GM18907 (cell line): ENCODE results near the gene ZNF155.
A peak's percentile ranks its signal among the peaks of the same experiment; 100 is the strongest.
"Not testable (repeated sequence)": the region's sequence is repeated elsewhere in the genome, so short reads cannot be mapped to it uniquely, and the experiment has no call there.

Experiments used
- ATAC-seq: cut with Tn5 transposase; IDR thresholded peaks from one replicate; pipeline ENCODE4 v1.9.1; 2021; ENCODE audit warnings: mild to moderate bottlenecking, moderate library complexity; ENCODE audit not compliant: unreplicated experiment

Gene ZNF155

DNA sequence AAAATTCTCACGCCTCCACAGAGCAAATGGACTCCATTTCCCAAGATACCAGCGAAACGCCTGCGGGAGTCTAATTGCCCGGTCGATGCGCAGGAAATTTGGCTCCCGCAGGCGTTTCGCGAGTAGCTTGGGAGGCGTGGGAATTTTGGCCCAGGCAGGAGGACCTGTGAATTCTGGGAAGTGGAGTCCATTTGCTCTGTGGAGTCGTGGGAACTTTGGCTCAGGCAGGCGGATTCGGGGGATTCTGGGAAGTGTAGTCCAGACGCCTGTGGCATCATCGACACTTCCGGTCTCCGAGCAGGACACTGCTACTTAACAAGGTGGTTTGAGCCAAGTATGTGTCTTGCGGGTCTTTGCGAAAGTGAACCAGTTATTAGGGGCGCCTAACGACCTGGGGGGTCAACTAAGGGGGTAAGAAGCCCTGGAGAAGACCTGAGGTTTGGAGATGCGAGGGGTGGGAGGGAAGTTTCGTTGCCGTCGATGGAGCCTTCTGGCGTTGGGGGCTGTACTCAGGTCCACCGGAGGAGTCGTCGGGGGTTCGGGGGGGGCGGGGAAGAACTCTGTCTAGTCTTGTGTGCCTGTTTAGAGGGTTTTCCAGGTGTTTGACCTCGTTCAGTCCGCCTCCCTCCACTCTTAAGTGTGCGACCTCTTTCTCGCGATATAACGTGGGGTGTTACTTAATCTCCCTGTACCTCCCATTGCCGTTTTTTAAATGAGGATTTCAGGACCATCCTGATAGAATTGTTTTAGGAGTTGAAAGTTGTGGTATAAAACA, at the start of gene ZNF155:
ZNF155 (plus strand) TSS at position 277 of the 775 bp plus-strand sequence. CDS start 4,356 bp downstream, outside the sequence.
- peak; percentile 87 for ATAC-seq

DNA sequence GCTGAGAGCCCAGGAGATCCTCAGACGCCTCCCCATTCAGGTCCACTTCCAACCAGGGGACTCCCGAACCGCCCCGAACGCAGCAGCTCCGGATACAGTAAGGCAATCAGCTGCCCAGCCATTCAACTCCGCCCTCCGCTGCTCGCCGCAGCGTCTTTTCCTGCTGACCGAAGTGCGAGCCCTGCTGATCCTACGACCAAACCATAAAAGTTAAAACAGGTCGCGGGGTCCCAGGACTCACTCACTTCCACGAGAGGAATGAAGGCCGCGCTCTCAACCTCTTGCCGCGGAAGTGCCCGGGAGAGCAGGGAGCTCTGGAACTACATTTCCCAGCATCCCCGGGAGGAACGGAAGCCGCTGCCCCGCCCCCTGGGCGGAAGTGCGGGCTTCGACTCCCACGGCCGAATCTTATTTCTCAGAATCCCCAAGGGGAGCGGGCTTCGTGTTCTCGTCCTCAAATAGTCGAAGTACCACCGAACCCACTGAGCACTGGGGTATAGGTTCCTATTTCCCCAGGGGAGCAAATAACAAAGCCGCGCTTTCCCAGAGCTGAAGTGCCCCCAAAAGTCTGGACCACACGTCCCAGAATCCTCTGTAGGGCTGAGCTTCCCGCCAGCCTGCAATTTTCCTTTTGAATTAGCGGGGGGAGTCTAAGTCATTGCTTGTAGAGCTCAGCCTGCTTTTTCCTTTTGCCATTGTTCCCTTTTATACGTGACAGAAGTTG, 48.8 kb upstream of the ZNF155 start, which contains the start of gene ZNF45:
ZNF45 (minus strand) TSS at position 298 of the 724 bp plus-strand sequence. CDS start 13,097 bp downstream, outside the sequence.
- peak; percentile 95 for ATAC-seq

DNA sequence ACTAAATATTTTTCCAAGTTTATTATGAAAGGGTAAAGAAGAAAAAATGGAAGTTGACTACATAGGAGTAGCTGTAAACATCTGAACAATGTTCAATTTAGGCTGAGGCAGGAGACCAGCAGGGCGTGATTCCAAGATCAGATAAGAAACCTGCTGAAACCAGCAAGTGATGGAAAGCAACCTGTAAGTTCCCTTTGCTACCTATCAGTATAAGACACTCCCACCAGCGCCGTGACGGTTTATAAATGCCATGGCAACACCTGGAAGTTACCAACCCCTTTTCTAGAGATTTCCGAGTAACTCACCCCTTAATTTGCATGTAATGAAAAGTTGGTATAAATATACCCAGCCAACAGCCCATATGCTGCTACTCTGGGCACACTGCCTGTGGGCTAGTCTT, 47.8 kb upstream of the ZNF155 start:
- ATAC-seq: no peak

DNA sequence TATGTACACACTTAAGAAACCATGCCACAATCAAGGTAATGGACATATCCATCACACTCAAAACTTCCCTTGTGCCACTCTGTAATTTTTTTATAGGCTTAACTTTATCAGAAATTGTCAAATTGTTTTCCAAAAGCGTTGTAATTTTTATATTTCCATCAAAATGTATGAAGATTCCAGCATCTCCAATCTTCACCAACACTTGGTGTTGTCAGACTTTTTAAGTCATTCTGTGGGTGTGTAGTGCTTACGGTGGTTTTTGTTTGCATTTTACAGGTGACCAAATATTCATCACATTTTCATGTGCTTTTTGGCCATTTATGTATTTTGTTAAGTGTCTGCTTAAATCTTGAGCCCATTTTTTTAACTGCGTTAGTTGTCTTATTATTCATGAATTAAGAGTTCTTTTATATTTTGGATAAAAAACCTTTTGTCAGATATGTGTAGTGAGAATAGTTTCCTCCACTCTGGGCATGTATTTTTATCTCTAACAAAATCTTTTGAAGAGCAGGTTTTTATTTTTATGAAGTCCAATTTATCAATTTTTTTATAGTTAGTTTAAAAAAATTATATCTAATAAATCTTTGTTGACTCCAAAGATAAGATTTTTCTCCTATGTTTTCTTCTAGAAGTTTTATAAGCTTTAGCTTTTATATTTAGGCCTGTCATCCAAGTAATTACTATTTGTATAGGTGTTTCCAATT, 44.3 kb upstream of the ZNF155 start:
- no peak for ATAC-seq

DNA sequence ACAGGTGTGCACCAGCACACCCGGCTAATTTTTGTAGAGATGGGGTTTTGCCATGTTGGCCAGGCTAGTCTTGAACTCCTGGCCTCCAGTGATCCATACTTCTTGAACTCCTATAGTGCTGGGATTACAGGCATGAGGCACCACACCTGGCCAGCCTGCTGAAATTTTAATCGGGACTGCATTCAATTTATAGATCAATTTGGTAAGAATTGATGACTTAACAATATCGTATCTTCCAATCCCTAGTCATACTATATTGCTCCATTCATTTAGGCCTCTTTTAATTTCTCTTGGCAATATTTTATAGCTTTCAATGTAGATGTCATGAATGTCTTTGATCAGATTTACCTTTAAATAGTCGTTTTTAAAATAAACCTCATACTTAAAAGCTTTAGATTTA, 43.3 kb upstream of the ZNF155 start:
- no peak for ATAC-seq

DNA sequence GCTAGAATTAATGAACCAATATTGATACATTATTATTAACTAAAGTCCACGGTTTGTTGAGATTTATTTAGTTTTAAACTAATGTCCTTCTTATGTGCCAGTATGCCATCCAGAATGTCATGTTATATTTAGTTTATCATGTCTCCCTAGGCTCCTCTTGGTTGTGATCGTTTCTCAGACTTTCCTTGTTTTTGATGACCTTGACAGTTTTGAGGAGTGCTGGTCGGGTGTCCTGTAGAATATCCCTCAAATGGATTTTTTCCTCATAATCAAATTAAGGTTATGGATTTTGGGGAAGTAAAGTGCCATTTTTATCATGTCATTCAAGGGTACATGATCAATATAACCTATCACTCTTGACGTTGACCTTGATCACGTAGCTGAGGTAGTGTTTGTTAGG, 42.8 kb upstream of the ZNF155 start:
- ATAC-seq: no peak

DNA sequence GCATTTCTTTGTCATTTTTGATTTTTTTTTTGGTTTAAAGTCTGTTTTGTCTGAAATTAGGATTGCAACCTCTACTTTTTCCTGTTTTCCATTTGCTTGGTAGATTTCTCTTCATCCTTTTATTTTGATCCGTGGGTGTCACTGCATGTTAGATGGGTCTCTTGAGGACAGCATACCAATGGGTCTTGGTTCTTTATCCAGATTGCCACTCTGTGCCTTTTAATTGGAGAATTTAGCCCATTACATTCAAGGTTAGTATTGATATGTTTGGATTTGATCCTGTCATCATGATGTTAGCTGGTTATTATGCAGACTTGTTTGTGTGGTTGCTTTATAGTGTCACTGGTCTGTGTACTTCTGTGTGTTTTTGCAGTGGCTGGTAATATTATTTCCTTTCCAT, 36.6 kb upstream of the ZNF155 start:
- ATAC-seq: not testable (repeated sequence)

DNA sequence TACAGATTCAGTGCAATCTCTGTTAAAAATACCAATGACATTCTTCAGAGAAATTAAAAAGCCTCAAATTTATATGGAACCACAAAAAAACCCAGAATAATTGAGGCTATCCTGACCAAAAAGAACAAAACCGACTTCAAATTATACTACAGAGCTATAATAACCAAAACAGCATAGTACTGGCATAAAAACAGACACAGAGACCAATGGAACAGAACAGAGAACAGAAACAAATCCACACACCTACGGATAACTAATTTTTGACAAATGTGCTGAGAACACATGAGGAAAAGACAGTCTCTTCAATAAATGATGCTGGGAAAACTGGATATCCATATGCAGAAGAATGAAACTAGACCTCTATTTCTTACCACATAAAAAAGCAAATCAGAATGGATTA, 34.2 kb upstream of the ZNF155 start:
- not testable (repeated sequence) for ATAC-seq

DNA sequence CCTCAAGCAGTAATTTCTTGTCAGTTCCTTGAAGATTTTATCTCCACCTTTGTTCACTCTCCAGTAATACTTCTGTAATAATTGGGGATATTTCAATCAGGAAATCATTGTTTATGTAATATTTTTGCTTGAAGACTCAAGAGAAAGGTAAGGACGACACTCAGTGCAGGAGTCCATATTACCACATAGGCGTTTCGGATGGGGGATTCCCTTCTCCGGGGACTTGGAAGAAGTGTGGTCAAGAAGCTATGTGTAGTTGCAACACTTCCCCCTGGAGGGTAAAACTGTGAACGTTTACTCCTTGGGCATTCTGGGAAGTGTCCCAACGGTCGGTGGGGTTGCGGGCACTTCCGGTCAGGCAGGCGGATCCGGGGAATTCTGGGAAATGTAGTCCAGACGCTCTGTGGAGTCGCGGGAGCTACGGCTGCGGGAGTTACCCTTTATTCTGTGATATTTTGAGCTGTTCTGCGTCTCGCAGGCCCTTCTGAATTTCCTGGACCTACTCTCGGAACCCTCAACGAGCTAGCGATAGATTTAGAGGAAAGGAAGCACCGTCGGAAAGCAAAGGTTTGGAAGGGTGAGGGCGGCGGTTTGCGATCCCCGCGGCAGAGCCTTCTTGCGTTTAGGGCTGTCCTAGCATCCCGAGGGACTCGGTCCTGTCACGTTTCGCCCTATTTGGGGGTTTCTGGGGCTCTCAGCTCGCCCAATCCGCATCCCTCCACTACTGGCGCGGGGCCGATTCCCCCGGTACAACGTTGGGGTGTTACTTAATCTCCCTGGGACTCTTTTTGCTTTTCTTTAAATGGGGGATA, 32.9 kb upstream of the ZNF155 start, which contains the start of gene ZNF221:
ZNF221 (plus strand) TSS at position 395 of the 812 bp plus-strand sequence. CDS start 11,499 bp downstream, outside the sequence.
- peak; percentile 93 for ATAC-seq

DNA sequence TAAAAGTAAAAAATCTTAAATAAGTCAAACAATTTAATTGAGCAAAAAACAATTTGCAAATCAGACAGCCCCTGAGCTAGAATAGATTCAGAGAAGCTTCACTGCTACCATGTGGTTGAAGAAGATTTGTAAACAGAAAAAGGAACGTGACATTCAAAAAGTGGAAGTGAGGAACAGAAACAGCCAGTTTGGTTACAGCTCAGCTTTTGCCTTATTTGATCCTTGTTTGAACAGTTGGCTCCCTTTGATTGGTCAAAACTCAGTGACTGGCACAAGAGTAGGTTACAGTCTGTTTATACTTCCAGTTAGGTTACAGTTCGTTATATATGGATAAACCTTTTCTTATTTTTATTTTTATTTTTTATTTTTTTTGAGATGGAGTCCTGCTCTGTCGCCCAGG, 27.2 kb upstream of the ZNF155 start:
- no peak for ATAC-seq

DNA sequence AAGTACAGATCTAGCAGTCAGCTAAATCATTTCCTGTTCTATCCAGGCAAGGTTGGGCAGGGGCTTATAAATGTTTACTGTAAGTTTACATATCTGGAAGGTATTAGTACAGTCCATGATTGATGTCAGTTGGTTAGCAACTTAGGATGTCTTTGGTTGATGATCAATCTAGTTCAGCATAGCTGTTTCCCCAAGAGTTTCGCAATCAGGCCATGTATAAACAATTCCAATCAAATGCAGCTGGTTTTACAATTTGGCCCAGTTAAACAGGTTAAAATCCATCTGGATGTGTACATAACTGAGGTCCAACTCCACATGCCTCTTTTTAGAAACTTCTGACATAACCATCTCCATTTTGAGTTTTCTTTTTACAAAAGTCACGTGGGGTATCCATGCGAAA, 26.1 kb upstream of the ZNF155 start:
- no peak for ATAC-seq

DNA sequence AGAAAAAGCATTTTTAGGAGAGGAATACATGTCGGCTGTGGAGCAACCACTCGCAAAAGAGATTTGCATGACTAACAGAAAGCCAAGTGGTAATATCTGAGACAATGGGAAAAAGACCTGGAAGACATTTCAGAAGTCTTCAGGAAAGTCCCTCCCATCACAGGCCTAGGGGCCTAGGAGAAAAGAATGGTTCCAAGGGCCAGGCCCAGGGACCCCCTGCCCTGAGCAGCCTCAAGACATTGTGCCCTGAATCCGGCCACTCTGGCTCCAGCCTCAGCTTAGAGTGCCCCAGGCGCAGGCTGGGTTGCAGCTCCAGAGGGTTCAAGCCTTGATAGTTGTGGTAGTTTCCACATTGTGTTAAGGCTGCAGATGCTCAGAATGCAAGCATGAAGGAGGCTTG, 23.6 kb upstream of the ZNF155 start:
- ATAC-seq: no peak

DNA sequence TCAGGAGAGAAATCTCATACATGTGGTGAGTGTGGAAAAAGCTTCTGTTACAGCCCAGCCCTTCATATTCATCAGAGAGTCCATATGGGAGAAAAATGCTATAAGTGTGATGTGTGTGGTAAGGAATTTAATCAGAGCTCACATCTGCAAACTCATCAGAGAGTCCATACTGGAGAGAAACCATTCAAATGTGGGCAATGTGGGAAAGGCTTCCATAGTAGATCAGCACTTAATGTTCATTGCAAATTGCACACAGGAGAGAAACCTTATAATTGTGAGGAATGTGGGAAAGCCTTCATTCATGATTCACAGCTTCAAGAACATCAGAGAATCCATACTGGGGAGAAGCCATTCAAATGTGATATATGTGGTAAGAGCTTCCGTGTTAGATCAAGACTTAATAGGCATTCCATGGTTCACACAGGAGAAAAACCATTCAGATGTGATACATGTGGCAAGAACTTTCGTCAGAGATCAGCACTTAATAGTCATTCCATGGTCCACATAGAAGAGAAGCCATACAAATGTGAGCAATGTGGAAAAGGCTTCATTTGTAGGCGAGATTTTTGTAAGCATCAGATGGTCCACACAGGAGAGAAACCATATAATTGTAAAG, 17.8 kb upstream of the ZNF155 start:
- ATAC-seq: no peak

DNA sequence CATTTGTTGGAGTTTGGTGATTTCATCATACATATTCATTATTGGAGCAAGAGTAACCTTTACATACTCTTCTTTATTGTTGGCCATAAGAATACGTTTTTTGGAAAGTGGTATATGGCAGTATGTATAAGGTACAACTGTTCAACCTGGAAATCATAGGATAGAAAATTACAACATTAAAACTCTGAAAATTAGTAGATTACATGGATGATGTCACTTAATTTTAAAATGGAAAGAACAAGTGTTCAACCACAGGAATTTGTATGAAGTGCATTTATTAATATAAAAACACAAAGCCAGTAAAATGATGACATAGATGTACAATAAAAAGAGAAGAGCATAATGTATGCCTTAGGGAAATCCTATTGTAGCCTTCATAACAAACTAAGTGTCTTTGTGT, 7.3 kb upstream of the ZNF155 start:
- ATAC-seq: no peak

DNA sequence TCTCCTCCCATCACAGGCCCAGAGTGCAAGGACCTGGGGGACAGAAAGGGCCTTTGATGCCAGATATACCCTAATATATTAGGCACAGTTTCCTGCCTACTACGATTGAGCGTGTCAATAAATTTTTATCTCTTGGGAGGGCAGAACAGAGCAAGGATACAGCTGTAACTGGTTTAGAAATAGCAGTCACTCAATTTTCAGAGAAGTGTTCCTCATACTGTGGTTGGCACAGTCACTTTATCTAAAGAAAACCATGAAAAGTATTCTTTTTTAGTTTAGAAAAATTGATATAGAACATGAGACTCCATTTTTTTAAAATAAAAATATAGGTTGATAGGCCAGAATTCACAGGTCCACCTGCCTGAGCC, 460 bp upstream of the ZNF155 start:
- peak; percentile 12 for ATAC-seq

DNA sequence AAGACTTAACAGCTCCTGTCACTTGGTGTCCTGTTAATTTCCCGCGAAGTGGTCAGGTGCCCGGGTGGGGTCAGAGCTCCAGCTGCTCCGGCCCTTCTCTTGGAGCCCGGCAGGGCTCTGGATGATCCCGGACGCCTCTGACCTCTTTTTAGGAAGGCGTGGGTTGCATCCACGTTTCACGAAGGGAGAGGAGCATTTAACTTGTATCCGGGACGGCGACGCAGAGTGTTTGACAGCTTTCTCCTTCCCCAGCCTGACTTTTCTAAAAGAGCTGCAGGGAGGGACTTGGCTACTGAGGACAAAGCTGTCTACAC, 656 bp downstream of the ZNF155 start:
- peak; percentile 17 for ATAC-seq

DNA sequence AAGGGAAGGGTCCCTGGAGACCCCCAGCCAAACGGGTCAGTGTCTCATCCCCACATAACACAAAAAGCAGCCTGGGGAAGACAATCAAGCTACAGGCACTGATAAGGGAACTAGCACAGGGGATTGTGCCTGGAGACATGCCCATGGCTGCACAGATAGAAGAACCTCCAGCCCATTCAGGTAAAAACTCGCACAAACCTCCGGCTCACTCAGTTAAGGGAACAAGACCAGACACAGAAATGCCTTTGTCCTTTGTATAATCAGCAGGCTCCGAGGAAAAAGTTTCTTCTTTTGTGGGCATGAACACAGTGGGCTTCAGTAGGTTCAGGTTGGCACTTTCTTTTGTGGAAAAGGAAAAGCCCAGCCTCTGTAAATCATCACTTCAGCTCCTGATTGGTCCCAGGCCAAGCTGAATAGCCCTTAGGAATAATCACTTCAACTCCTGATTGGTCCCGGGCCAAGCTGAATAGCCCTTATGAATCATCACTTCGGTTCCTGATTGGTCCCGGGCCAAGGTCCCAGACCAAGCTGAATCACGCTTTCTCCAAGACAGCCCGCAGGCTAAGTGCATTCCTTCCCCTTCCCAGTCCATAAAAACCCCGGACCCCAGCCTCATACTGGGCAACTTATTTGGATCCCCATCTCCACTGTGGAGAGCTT, 13.8 kb downstream of the ZNF155 start:
- ATAC-seq: no peak

DNA sequence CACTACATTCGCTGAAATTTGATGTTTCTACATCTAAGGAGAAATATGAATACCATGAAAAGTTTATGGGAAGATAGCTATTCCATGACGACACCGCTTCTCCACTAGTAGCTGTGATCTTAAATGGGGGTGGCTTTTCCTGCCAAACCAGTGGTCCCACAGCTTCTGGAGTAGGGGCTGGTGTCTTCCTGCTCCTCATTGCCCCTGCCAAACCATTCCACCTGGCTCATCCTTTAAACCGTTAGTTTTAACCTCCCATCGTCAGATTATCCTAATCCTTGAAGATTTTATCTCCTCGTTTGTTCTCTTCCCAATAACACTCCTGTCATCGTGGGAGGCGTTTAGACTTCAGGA, 18.2 kb downstream of the ZNF155 start:
- no peak for ATAC-seq

DNA sequence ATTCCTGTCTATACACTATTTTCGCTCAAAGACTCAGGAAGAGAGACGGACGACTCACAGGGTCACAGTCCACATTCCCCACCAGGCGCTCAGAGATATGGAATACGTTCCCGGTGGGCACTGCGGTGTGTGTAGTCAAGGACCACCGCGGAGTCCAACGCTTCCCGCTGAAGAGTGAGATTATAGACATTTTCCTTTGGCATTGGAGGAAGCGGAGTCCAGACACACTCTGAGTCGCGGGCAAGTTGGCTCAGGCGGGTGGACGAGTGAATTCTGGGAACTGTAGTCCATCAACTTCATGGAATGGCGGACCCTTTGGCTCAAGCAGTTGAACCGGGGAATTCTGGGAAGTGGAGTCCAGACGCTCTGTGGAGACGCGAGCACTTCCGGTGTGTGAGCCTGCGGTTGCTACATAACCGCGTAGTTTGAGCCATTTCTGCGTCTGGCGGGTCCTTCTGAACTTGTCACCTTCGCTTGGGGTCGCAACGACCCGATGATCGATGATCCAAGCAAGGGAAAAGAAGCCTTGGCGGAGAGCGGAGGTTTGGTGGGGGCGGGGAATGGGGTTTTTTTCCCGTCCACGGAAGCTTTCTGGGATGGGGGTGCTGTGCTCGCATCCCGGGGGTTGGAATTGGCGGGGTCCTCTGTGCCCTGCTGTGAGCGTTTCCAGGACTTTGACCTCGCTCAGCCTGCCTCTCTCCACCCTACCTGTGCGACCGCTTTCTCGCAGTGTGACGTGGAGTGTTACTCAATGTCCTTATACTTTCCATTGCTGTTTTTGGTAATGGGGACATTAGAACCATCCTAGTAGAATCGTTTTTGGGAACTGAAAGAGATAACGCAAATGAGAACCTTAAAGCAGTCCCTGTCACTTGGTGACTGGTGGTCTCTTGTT, 18.8 kb downstream of the ZNF155 start, which contains the start of gene ZNF230:
ZNF230 (plus strand) TSS at position 392 of the 895 bp plus-strand sequence. CDS start 4,122 bp downstream, outside the sequence.
- peak; percentile 90 for ATAC-seq
